Lower lobe of right lung (tissue), 2 donors: Measurements from ENCODE around the gene LDLRAD4. TPM values are rescaled to one million over a fixed set of nuclear protein-coding genes. Genes with fewer than 3 reads are reported as not detected.

Source experiments
- ATAC-seq, 2 donors: fragments of 200-7000 bp; cut with Tn5 transposase; one replicate each; pipeline ENCODE4 v1.9.1; 2020 to 2022; ENCODE audit warnings: mild to moderate bottlenecking in 2 of 2, moderate library complexity in 2 of 2
- DNase-seq: peaks from one replicate; pipeline ENCODE4 v3.0.0-alpha.2; 2020
- H3K27ac ChIP-seq: fragments of 200-600 bp; one replicate; pipeline ENCODE4 v1.8.0; 2022
- H3K27me3 ChIP-seq: fragments of 200-600 bp; one replicate; pipeline ENCODE4 v1.8.0; 2022; ENCODE audit warnings: low read depth
- H3K36me3 ChIP-seq: fragments of 200-600 bp; one replicate; pipeline ENCODE4 v1.8.0; 2022; ENCODE audit warnings: mild to moderate bottlenecking
- H3K4me1 ChIP-seq: fragments of 200-600 bp; one replicate; pipeline ENCODE4 v1.8.0; 2022
- H3K4me3 ChIP-seq: fragments of 200-600 bp; one replicate; pipeline ENCODE4 v1.8.0; 2022; ENCODE audit warnings: mild to moderate bottlenecking
- H3K9me3 ChIP-seq: fragments of 200-600 bp; one replicate; pipeline ENCODE4 v1.8.0; 2022
- CTCF ChIP-seq: fragments of 200-600 bp; IDR thresholded peaks from one replicate; pipeline ENCODE4 v1.8.0; 2022; ENCODE audit warnings: antibody characterized with exemption, mild to moderate bottlenecking
- intact Hi-C: fragments of 100-400 bp; cut with DNase I; formaldehyde crosslinking; loops from one replicate; pipeline ENCODE4 v1.11.0; 2022
- total RNA-seq: library from RNA; stranded (reverse); fragmentation: NEBNext Ultra II Directional; extraction: Animal tissue kit (Norgen Biotek cat#: 25700); gene quantifications from one replicate; pipeline ENCODE4 v1.2.1, GENCODE V29; 2021
- donor health status: DM: no; HTN: yes; CAD: no; lungs with severe emphysema.

Gene LDLRAD4
- total RNA-seq, 1 donor from 2014 or later = 24.6 TPM

- no peaks in the 10 kb centered on the region for H3K9me3 ChIP-seq
- H3K36me3 ChIP-seq = no peaks in the 10 kb centered on the region
- no peak for TF ChIP-seq CTCF
- intact Hi-C loops = no loop called here
- no peak overlapping the region for H3K27ac ChIP-seq
- no peak overlapping the region for H3K4me3 ChIP-seq
- DNase-seq (no peak), ATAC-seq (no peak)
- H3K27me3 ChIP-seq = no peaks in the 10 kb centered on the region
- H3K4me1 ChIP-seq = peaks cover 10% of the 10 kb centered on the region
These were observed 337.9 kb downstream of the LDLRAD4 start for GRCh38 chr18:13556502-13556901.

GRCh38 chr18:13558124-13558523, 339.6 kb downstream of the LDLRAD4 start:
- peak; percentile 65 for TF ChIP-seq CTCF
- Histone ChIP-seq H3K9me3 (no peaks in the 10 kb centered on the region), H3K27ac (no peak overlapping the region), H3K4me1 (peaks cover 22% of the 10 kb centered on the region), H3K4me3 (no peak overlapping the region), H3K36me3 (no peaks in the 10 kb centered on the region), H3K27me3 (no peaks in the 10 kb centered on the region)
- peak; percentile 64 for DNase-seq
- intact Hi-C loops = no loop called here
- ATAC-seq = peak; percentile 76 to 83

- Histone ChIP-seq H3K36me3 (no peaks in the 10 kb centered on the region), H3K9me3 (no peaks in the 10 kb centered on the region), H3K27ac (no peak overlapping the region), H3K4me3 (no peak overlapping the region), H3K27me3 (no peaks in the 10 kb centered on the region), H3K4me1 (peaks cover 28% of the 10 kb centered on the region)
- DNase-seq (no peak), ATAC-seq (no peak)
- TF ChIP-seq CTCF = no peak
- intact Hi-C loops = no loop called here
These were observed 340.2 kb downstream of the LDLRAD4 start for GRCh38 chr18:13558790-13559189.

GRCh38 chr18:13559754-13560153, 341.2 kb downstream of the LDLRAD4 start:
- no peak for TF ChIP-seq CTCF
- Histone ChIP-seq H3K4me3 (no peak overlapping the region), H3K9me3 (no peaks in the 10 kb centered on the region), H3K4me1 (peaks cover 38% of the 10 kb centered on the region), H3K27me3 (no peaks in the 10 kb centered on the region), H3K27ac (no peak overlapping the region), H3K36me3 (no peaks in the 10 kb centered on the region)
- intact Hi-C loops = no loop called here
- ATAC-seq (no peak), DNase-seq (no peak)

- intact Hi-C loops = no loop called here
- no peak for ATAC-seq
- no peaks in the 10 kb centered on the region for H3K36me3 ChIP-seq
- H3K27me3 ChIP-seq = no peaks in the 10 kb centered on the region
- DNase-seq = no peak
- peaks cover 43% of the 10 kb centered on the region for H3K4me1 ChIP-seq
- H3K9me3 ChIP-seq = no peaks in the 10 kb centered on the region
- no peak for TF ChIP-seq CTCF
- no peak overlapping the region for H3K4me3 ChIP-seq
- no peak overlapping the region for H3K27ac ChIP-seq
These were observed 341.7 kb downstream of the LDLRAD4 start for GRCh38 chr18:13560306-13560705.

GRCh38 chr18:13562494-13563029, 344.0 kb downstream of the LDLRAD4 start:
- DNase-seq (peak; percentile 68), ATAC-seq (peak in 1 of 2 donors; percentile 28)
- TF ChIP-seq CTCF = no peak
- no peaks in the 10 kb centered on the region for H3K36me3 ChIP-seq
- no peaks in the 10 kb centered on the region for H3K9me3 ChIP-seq
- no peaks in the 10 kb centered on the region for H3K27me3 ChIP-seq
- peaks cover 60% of the 10 kb centered on the region for H3K4me1 ChIP-seq
- peak overlapping the region; percentile 9 for H3K27ac ChIP-seq
- H3K4me3 ChIP-seq = no peak overlapping the region
- intact Hi-C loops = no loop called here
